PC-3 (cell line): ENCODE measurements around the gene LOXHD1.

ENCODE experiments used
- EZH2phosphoT487 ChIP-seq: fragments of 300-600 bp; sonication (generic); IDR thresholded peaks from 2 replicates; pipeline ENCODE4 v1.6.1; 2018; ENCODE audit warnings: mild to moderate bottlenecking, antibody characterized with exemption, low read length, borderline replicate concordance
- TF ChIP-seq, protein P1 (sequence below): fragments of 300-600 bp; sonication (generic); conservative IDR thresholded peaks from 2 replicates; pipeline ENCODE4 v1.5.1; 2017; ENCODE audit warnings: antibody characterized with exemption, low read depth, mild to moderate bottlenecking, low read length

DNA sequence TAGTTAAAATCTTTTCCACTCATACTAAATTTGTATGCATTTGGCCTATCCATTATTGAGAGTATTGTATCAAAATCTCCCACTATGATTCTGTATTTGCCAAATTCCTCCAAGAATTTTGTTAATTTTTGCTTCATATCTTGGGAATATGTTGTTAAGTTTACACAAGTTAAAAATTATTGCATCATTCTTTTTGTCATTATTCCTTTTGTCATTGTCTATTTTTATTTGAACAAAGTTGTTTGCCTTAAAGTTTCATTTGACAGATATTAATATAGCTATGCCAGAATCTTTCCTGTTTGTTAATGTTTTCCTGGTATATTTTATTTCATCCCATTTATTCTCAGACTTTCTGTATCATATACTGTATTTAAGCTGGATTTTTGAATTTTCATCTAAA, 41.3 kb downstream of the LOXHD1 start:
- TF ChIP-seq, protein P1, sequence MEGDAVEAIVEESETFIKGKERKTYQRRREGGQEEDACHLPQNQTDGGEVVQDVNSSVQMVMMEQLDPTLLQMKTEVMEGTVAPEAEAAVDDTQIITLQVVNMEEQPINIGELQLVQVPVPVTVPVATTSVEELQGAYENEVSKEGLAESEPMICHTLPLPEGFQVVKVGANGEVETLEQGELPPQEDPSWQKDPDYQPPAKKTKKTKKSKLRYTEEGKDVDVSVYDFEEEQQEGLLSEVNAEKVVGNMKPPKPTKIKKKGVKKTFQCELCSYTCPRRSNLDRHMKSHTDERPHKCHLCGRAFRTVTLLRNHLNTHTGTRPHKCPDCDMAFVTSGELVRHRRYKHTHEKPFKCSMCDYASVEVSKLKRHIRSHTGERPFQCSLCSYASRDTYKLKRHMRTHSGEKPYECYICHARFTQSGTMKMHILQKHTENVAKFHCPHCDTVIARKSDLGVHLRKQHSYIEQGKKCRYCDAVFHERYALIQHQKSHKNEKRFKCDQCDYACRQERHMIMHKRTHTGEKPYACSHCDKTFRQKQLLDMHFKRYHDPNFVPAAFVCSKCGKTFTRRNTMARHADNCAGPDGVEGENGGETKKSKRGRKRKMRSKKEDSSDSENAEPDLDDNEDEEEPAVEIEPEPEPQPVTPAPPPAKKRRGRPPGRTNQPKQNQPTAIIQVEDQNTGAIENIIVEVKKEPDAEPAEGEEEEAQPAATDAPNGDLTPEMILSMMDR, result no peak
- no peak for TF ChIP-seq EZH2phosphoT487
